Immature natural killer cell (primary cell): ENCODE measurements around the gene CEP97. TPM values are rescaled to one million over a fixed set of nuclear protein-coding genes. Genes with fewer than 3 reads are reported as not detected.
"Not testable (repeated sequence)": the region's sequence is repeated elsewhere in the genome, so short reads cannot be mapped to it uniquely, and the experiment has no call there.

Source experiments
- DNase-seq, 3 donors: peaks; one replicate each; pipeline ENCODE4 v3.0.0; 2022; ENCODE audit warnings: mixed read lengths in 1 of 3
- H3K27ac Mint-ChIP-seq, 6 donors: one replicate each; pipeline ENCODE4 v1.8.0; 2020; ENCODE audit warnings: mixed read lengths in 6 of 6, mild to moderate bottlenecking in 5 of 6, inconsistent platforms in 4 of 6, moderate library complexity in 3 of 6
- H3K27me3 Mint-ChIP-seq, 3 donors: one replicate each; pipeline ENCODE4 v1.8.0; 2020 to 2021; ENCODE audit warnings: low read depth in 3 of 3, mild to moderate bottlenecking in 3 of 3, mixed read lengths in 3 of 3, moderate library complexity in 3 of 3, inconsistent platforms in 1 of 3
- H3K36me3 Mint-ChIP-seq, 3 donors: one replicate each; pipeline ENCODE4 v1.8.0; 2020; ENCODE audit warnings: mixed read lengths in 3 of 3, inconsistent platforms in 2 of 3, mild to moderate bottlenecking in 2 of 3
- H3K4me1 Mint-ChIP-seq, 2 donors: one replicate each; pipeline ENCODE4 v1.8.0; 2020; ENCODE audit warnings: inconsistent platforms in 2 of 2, mild to moderate bottlenecking in 2 of 2, mixed read lengths in 2 of 2, moderate library complexity in 1 of 2
- H3K4me3 Mint-ChIP-seq, 5 donors: one replicate each; pipeline ENCODE4 v1.8.0; 2020; ENCODE audit warnings: mild to moderate bottlenecking in 5 of 5, mixed read lengths in 5 of 5, inconsistent platforms in 3 of 5, moderate library complexity in 3 of 5
- H3K9me3 Mint-ChIP-seq, 6 donors: one replicate each; pipeline ENCODE4 v1.8.0; 2020; ENCODE audit warnings: mild to moderate bottlenecking in 6 of 6, mixed read lengths in 6 of 6, inconsistent platforms in 4 of 6, moderate library complexity in 3 of 6
- polyA plus RNA-seq, 3 donors: library from polyadenylated mRNA; unstranded; fragments of 300-500 nt; fragmentation: Illumina TruSeq; gene quantifications; one replicate each; pipeline ENCODE4 v1.2.3, GENCODE V29; 2021

CEP97 gene
- polyA plus RNA-seq, 3 donors from 2014 or later: 2.6 to 3.2 (median 2.6) TPM

- H3K36me3 Mint-ChIP-seq: peaks cover 30 to 57% (median 47%) of the 10 kb centered on the region in 3 donors
- H3K4me3 Mint-ChIP-seq: no peak overlapping the region
- DNase-seq: peak in 1 of 3 donors; percentile 19
- H3K9me3 Mint-ChIP-seq: no peaks in the 10 kb centered on the region
- no peaks in the 10 kb centered on the region for H3K27me3 Mint-ChIP-seq
- peak overlapping the region in 4 of 6 donors; percentile 5 to 45 (median 7) for H3K27ac Mint-ChIP-seq
- peaks cover 0 to 19% of the 10 kb centered on the region in 2 donors for H3K4me1 Mint-ChIP-seq
Observed at GRCh38 chr3:101758224-101758623, 33.8 kb downstream of the CEP97 start.

GRCh38 chr3:101762041-101762646 is 37.7 kb downstream of the CEP97 start:
- H3K9me3 Mint-ChIP-seq: no peaks in the 10 kb centered on the region
- no peak for DNase-seq
- H3K4me3 Mint-ChIP-seq: no peak overlapping the region

GRCh38 chr3:101777745-101778281 is 53.4 kb downstream of the CEP97 start:
- not testable (repeated sequence) for H3K27me3 Mint-ChIP-seq
- peak overlapping the region; percentile 41 to 96 (median 89) for H3K4me3 Mint-ChIP-seq

More at GRCh38 chr3:101762041-101762646, 37.7 kb downstream of the CEP97 start:
- Mint-ChIP-seq H3K27ac (no peak overlapping the region), H3K4me1 (peaks cover 0 to 19% of the 10 kb centered on the region in 2 donors), H3K36me3 (peaks cover 25 to 46% (median 34%) of the 10 kb centered on the region in 3 donors), H3K27me3 (no peaks in the 10 kb centered on the region)

GRCh38 chr3:101778385-101779046 is 54.1 kb downstream of the CEP97 start:
- H3K9me3 Mint-ChIP-seq: no peaks in the 10 kb centered on the region
- peaks cover 0 to 6% (median 3%) of the 10 kb centered on the region in 3 donors for H3K27me3 Mint-ChIP-seq
- H3K27ac Mint-ChIP-seq: peak overlapping the region; percentile 94 to 98 (median 96)
- DNase-seq: no peak
- peaks cover 22 to 39% of the 10 kb centered on the region in 2 donors for H3K4me1 Mint-ChIP-seq
- peak overlapping the region; percentile 88 to 96 (median 90) for H3K4me3 Mint-ChIP-seq
- peaks cover 1 to 5% (median 2%) of the 10 kb centered on the region in 3 donors for H3K36me3 Mint-ChIP-seq

More at GRCh38 chr3:101777745-101778281, 53.4 kb downstream of the CEP97 start:
- not testable (repeated sequence) for DNase-seq, H3K36me3 Mint-ChIP-seq, H3K9me3 Mint-ChIP-seq
- peaks cover 20 to 38% of the 10 kb centered on the region in 2 donors for H3K4me1 Mint-ChIP-seq
- peak overlapping the region in 5 of 6 donors; percentile 58 to 98 (median 96) for H3K27ac Mint-ChIP-seq

GRCh38 chr3:101779047-101779821 is 54.8 kb downstream of the CEP97 start, which contains the start of gene NXPE3:
NXPE3 (plus strand) TSS chr3:101779211; CDS start chr3:101785597, 6,386 bp downstream.
- Mint-ChIP-seq H3K9me3 (no peaks in the 10 kb centered on the region), H3K27ac (peak within 1 kb of the TSS; percentile 94 to 98 (median 96)), H3K27me3 (peaks cover 0 to 6% (median 3%) of the 10 kb centered on the region in 3 donors), H3K4me3 (peak within 1 kb of the TSS; percentile 88 to 96 (median 90)), H3K36me3 (peaks cover 9 to 12% (median 9%) of the 10 kb centered on the region in 3 donors), H3K4me1 (peaks cover 23 to 46% of the 10 kb centered on the region in 2 donors)
- peak; percentile 93 to 94 (median 93) for DNase-seq

- H3K36me3 Mint-ChIP-seq: peaks cover 10 to 18% (median 12%) of the 10 kb centered on the region in 3 donors
- peak overlapping the region; percentile 88 to 96 (median 90) for H3K4me3 Mint-ChIP-seq
- H3K27me3 Mint-ChIP-seq: peaks cover 0 to 6% (median 3%) of the 10 kb centered on the region in 3 donors
- peaks cover 25 to 49% of the 10 kb centered on the region in 2 donors for H3K4me1 Mint-ChIP-seq
- H3K9me3 Mint-ChIP-seq: no peaks in the 10 kb centered on the region
- peak overlapping the region; percentile 94 to 98 (median 96) for H3K27ac Mint-ChIP-seq
- no peak for DNase-seq
Observed at GRCh38 chr3:101779822-101780381, 55.5 kb downstream of the CEP97 start.

GRCh38 chr3:101780661-101781060 is 56.2 kb downstream of the CEP97 start:
- Mint-ChIP-seq H3K27ac (peak overlapping the region in 5 of 6 donors; percentile 43 to 98 (median 75)), H3K4me1 (peaks cover 25 to 49% of the 10 kb centered on the region in 2 donors), H3K36me3 (peaks cover 16 to 24% (median 17%) of the 10 kb centered on the region in 3 donors), H3K9me3 (no peaks in the 10 kb centered on the region), H3K27me3 (peaks cover 0 to 6% (median 3%) of the 10 kb centered on the region in 3 donors), H3K4me3 (peak overlapping the region; percentile 15 to 96 (median 89))
- DNase-seq: no peak

- Mint-ChIP-seq H3K27ac (peak overlapping the region in 5 of 6 donors; percentile 27 to 98 (median 47)), H3K36me3 (peaks cover 17 to 27% (median 18%) of the 10 kb centered on the region in 3 donors), H3K4me3 (peak overlapping the region in 2 of 5 donors; percentile 51 to 63), H3K9me3 (no peaks in the 10 kb centered on the region), H3K4me1 (peaks cover 25 to 49% of the 10 kb centered on the region in 2 donors), H3K27me3 (peaks cover 0 to 6% (median 3%) of the 10 kb centered on the region in 3 donors)
- DNase-seq: no peak
Observed at GRCh38 chr3:101781166-101781565, 56.8 kb downstream of the CEP97 start.

GRCh38 chr3:101784855-101785613 is 60.6 kb downstream of the CEP97 start:
- no peak overlapping the region for H3K4me3 Mint-ChIP-seq
- no peak for DNase-seq
- peaks cover 11 to 32% of the 10 kb centered on the region in 2 donors for H3K4me1 Mint-ChIP-seq
- H3K27me3 Mint-ChIP-seq: no peaks in the 10 kb centered on the region
- peak overlapping the region in 2 of 6 donors; percentile 6 to 20 for H3K27ac Mint-ChIP-seq
- peaks cover 20 to 40% (median 28%) of the 10 kb centered on the region in 3 donors for H3K36me3 Mint-ChIP-seq
- no peaks in the 10 kb centered on the region for H3K9me3 Mint-ChIP-seq

GRCh38 chr3:101791778-101792177 is 67.4 kb downstream of the CEP97 start:
- no peaks in the 10 kb centered on the region for H3K27me3 Mint-ChIP-seq
- peaks cover 7 to 38% of the 10 kb centered on the region in 2 donors for H3K4me1 Mint-ChIP-seq
- peak overlapping the region in 1 of 6 donors; percentile 4 for H3K27ac Mint-ChIP-seq
- no peak overlapping the region for H3K4me3 Mint-ChIP-seq
- no peaks in the 10 kb centered on the region for H3K9me3 Mint-ChIP-seq
- H3K36me3 Mint-ChIP-seq: peaks cover 36 to 52% (median 48%) of the 10 kb centered on the region in 3 donors
- no peak for DNase-seq

GRCh38 chr3:101796077-101796680 is 71.8 kb downstream of the CEP97 start:
- H3K27ac Mint-ChIP-seq: no peak overlapping the region
- peaks cover 6 to 32% of the 10 kb centered on the region in 2 donors for H3K4me1 Mint-ChIP-seq
- no peak for DNase-seq
- H3K36me3 Mint-ChIP-seq: peaks cover 28 to 47% (median 38%) of the 10 kb centered on the region in 3 donors
- no peak overlapping the region for H3K4me3 Mint-ChIP-seq
- H3K9me3 Mint-ChIP-seq: no peaks in the 10 kb centered on the region
- no peaks in the 10 kb centered on the region for H3K27me3 Mint-ChIP-seq

- H3K27ac Mint-ChIP-seq: no peak overlapping the region
- H3K9me3 Mint-ChIP-seq: no peaks in the 10 kb centered on the region
- peaks cover 7 to 16% of the 10 kb centered on the region in 2 donors for H3K4me1 Mint-ChIP-seq
- no peak for DNase-seq
- no peaks in the 10 kb centered on the region for H3K27me3 Mint-ChIP-seq
- H3K4me3 Mint-ChIP-seq: no peak overlapping the region
- peaks cover 10 to 23% (median 17%) of the 10 kb centered on the region in 3 donors for H3K36me3 Mint-ChIP-seq
Observed at GRCh38 chr3:101801174-101801573, 76.8 kb downstream of the CEP97 start.
